Measurements from ENCODE around the gene RNF181.

DNA sequence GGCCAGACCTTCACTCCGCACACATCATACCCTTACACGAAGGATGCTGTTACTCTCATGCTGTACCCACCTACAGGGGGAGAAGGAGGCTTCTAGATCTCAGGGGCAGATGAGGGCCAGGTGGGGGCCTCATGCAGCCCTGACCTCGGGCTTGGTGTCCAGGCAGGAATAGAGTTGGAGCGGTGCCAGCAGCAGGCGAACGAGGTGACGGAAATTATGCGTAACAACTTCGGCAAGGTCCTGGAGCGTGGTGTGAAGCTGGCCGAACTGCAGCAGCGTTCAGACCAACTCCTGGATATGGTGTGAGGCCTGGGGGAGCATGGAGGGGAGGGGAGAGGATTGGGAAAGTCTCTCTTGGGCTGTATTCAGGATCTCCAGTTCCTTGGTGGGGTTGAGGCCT lies 4.0 kb upstream of the RNF181 start:
- TF ChIP-seq EP300 (IDR thresholded peaks at IDR 0.05; ENCODE audit: low read depth) (no peak), POLR2AphosphoS5 (IDR thresholded peaks at IDR 0.05) (no peak)

Measured in transverse colon (tissue), 3 donors.